NK-92 (cell line): ENCODE results near the gene RASAL2.
"Not testable (repeated sequence)": the region's sequence is repeated elsewhere in the genome, so short reads cannot be mapped to it uniquely, and the experiment has no call there.

Experiments
- DNase-seq: peaks from one replicate; lab custom pipeline; 2025; ENCODE audit not compliant: unreplicated experiment; lab: John Stamatoyannopoulos, UW

RASAL2 gene

DNA sequence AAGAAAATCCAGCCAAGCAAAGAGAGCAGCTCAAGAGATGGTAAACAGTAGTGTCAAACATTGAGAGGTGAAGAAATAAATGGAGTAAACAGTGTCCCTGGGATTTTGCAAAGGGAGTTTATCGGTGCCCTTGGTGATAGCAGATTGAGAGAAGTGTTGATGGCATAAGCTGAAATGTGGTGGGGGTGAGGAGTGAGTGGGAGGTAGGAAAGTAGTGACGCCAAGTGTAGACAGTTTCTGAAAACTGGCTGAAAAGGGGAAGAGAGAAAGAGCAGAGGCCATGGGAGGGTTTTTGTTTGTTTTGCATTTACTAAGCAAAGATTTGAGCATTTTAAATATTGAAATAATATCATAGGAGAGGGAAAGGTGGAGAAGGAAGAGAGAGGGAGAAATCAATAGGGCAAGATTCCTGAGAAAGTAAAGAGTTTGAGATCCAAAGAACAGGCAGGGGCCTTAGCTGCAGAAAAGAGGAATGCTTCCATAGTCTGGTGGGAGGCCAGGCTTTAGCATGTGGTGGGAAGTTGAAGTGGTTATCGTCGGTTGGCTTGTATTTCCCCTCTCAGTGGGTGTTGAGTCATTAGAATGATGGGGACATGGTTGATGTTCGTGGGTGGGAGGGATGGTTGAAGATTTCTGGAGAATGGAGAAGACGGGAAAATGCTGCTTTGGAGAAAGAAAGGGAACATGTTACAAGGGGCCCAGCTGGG lies 26.8 kb upstream of the RASAL2 start:
- no peak for DNase-seq

- DNase-seq: no peak
These were observed 22.1 kb upstream of the RASAL2 start for GRCh38 chr1:178071811-178072210.

DNA sequence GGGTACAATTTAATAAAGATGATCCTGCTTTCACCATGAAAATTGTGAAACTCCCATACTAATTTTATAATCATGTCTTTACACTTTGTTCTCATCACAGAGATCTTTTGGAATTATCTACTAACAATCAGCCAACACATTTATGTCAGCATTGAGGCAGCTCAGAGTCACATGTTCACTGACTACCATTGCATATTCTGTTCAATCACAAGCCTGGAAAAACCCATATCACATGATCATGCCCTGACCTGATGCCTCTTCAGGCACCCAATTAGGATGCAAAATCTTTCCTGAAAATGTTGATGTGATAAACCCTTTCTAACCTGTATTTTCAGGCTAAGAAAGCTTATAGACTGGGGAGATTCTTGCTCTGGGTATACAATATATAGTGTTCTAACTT lies 21.6 kb upstream of the RASAL2 start:
- DNase-seq: no peak

DNA sequence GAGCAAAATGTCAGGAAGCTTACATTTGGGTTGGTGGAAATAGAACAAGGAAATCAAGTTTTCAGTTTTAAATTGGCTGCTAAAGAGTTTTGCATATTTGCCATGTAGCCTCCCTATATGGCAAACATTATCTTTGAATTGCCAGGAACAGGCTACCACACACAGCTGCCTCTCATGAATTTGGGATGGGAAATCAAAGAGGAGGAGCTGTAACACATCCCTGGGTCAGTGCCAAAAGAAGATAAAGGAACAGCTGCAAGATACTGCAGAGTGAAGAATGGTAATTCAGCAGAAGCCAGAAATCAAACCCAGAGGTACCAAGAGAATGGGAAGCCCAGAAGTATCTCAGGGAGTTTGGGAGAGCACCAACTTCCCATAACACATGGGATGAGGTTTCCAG lies 18.6 kb upstream of the RASAL2 start:
- no peak for DNase-seq

- DNase-seq: no peak
These were observed 17.3 kb upstream of the RASAL2 start for GRCh38 chr1:178076607-178077006.

- no peak for DNase-seq
These were observed 16.0 kb upstream of the RASAL2 start for GRCh38 chr1:178077917-178078316.

- DNase-seq: no peak
These were observed 7.6 kb upstream of the RASAL2 start for GRCh38 chr1:178086294-178086693.

- DNase-seq: no peak
These were observed 7.1 kb upstream of the RASAL2 start for GRCh38 chr1:178086766-178087165.

- no peak for DNase-seq
These were observed 5.3 kb upstream of the RASAL2 start for GRCh38 chr1:178088651-178089050.

- DNase-seq: not testable (repeated sequence)
These were observed 2.5 kb upstream of the RASAL2 start for GRCh38 chr1:178091454-178091853.

- no peak for DNase-seq
These were observed 1.7 kb upstream of the RASAL2 start for GRCh38 chr1:178091986-178092745.

DNA sequence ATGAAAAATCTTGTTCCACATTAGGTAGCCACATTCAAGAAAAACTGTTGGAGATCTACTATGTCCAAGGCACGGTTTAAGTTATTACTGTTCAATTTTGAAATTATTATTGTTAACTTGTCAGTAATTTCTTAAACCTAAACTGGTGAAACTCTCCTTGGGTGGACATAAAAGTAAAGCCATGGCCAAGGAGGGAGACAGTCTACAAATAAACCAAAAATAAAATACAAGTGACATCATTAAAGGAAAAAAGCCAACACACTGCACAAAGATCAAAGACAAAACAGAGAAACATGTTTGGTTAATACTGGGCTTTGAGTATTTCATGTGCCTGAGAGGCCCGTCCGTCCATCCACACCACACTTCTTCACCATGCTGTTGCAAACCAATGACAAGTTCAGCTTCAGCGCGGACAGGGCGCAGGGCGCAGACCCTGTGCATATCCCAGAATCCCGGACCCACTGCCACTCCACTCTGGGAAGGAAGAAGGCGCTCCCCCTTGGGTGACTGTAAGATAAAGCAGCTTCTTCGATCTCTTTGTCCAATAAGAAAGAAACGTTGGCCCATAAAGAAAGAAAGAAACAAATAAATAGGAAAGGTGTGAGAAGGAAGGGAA lies 918 bp upstream of the RASAL2 start:
- no peak for DNase-seq

DNA sequence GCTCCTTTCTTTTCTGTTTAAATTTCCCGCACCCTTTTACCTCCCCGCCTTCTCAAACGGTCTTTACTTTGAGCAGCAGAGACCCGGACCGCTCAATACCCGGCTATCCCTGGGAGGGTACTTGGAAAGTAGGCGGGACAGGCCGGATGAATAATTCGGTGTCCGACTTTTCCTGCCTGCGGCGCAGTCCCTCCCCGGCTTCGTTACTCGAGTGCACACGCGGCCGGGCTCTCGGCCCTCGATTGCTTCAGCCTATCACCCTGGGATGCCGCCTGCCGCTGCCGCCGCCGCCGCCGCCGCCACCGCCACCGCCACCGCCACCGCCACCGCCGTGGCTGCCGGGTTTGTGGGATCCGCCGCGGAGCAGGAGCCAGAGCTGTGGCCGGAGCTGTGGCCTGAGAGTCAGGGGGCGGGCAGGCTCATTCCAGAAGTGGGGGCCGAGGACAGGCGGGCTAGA lies 382 bp upstream of the RASAL2 start:
- DNase-seq: no peak

- DNase-seq: no peak
These were observed 1.1 kb downstream of the RASAL2 start for GRCh38 chr1:178094739-178095645.

DNA sequence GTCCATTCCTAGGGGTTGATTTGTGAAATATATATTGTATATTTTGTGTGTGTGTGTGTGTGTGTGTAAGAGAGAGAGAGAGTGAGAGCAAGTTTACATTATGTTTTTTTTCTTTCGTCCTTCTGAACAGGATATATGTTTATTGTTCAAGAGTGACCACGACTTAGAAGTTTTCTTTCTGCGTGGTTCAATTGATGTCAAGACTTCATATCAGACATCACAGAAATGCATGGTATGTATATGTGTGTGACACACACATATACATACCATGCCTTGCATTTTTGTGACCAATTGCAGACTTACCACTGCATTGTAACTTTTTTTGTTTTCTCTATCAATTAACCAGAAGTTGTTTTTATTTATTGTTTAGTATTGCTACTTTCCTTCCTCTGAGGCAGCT lies 2.5 kb downstream of the RASAL2 start:
- DNase-seq: no peak

- no peak for DNase-seq
These were observed 4.4 kb downstream of the RASAL2 start for GRCh38 chr1:178098262-178098661.

DNA sequence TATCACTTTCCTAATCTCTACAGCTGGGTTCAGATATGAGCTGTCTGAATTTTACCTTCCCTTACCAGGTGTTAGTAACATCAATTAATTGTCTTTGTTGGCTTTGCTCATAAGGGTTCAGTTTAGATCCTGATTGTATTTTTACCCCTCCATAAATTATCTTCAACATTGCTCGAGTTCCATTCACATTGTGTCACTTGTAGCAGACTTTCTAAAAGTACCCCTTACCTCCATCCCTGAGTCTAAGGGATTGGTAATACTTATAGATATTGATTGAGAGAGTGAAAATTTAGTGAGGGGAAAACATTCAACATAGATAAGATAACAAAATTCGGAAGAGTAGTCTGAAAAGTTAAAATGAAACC lies 7.3 kb downstream of the RASAL2 start:
- DNase-seq: no peak

- DNase-seq: no peak
These were observed 7.8 kb downstream of the RASAL2 start for GRCh38 chr1:178101654-178102053.

GRCh38 chr1:178102218-178102617 lies 8.3 kb downstream of the RASAL2 start:
- no peak for DNase-seq

- no peak for DNase-seq
These were observed 13.9 kb downstream of the RASAL2 start for GRCh38 chr1:178107823-178108222.
